ENCODE measurements around the gene MTCH2. TPM values are rescaled to one million over a fixed set of nuclear protein-coding genes. Genes with fewer than 3 reads are reported as not detected.
A peak's percentile ranks its signal among the peaks of the same experiment; 100 is the strongest.

Gene MTCH2
- total and polyA plus RNA-seq, 2 experiments from 2014 or later, result 72.6 to 271 TPM

DNA sequence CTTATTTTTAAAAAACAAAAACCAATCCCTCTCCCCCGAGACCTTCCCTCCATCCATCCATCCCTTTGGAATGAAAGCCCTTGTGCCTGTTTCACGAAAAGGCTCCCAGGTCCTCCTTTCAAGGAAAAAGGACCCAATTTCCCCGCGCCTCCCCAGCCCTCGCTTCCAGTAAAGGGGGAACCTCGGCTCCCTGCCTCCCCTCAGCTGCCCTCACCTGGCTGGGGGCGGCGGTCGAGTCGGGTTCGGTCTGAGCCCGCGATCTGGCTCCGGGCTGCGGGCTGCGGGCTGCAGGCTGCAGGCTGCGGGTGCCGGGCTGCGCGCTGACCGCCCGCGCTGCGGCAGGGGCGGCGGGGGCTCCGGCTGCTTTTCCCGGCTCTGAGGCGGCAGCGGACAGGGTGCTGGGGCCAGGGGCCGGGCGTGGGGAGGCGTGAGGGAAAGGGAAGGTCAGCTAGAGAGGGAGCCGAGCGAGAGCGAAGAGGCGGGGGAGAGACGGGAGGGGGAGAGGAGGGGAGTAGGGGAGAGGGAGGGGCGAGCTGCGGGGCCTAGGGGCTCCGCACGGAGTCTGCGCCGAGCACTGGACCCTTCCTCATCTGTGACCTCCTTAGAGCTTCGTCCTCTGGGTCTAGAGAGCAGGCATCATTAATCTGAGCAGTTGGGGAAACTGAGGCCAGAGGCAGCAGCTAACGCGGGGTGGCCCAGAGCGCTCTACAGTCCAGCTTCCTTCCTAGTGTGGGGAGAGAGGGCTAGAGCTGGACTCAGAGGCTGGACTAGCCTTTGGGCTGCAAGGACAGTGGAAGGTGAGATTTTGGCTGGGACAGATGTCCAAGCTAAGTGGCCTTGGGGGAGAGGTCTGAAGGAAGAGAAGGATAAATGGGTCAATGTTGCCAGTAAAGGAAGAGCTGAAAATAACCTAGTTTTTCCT, 48.2 kb downstream of the MTCH2 start, which contains the start of gene C1QTNF4:
Gene C1QTNF4 (minus strand): TSS at position 478 of the 922 bp plus-strand sequence. CDS start 3,601 bp downstream, outside the sequence.
- H3K27ac ChIP-seq, result no peak within 1 kb of the TSS
- no peaks in the 10 kb centered on the region for H3K27me3 ChIP-seq
- H3K4me1 ChIP-seq (ENCODE audit: low read depth), result peaks cover 15% of the 10 kb centered on the region
- H3K36me3 ChIP-seq, result no peaks in the 10 kb centered on the region
- TF ChIP-seq, protein P1, sequence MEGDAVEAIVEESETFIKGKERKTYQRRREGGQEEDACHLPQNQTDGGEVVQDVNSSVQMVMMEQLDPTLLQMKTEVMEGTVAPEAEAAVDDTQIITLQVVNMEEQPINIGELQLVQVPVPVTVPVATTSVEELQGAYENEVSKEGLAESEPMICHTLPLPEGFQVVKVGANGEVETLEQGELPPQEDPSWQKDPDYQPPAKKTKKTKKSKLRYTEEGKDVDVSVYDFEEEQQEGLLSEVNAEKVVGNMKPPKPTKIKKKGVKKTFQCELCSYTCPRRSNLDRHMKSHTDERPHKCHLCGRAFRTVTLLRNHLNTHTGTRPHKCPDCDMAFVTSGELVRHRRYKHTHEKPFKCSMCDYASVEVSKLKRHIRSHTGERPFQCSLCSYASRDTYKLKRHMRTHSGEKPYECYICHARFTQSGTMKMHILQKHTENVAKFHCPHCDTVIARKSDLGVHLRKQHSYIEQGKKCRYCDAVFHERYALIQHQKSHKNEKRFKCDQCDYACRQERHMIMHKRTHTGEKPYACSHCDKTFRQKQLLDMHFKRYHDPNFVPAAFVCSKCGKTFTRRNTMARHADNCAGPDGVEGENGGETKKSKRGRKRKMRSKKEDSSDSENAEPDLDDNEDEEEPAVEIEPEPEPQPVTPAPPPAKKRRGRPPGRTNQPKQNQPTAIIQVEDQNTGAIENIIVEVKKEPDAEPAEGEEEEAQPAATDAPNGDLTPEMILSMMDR (IDR thresholded peaks at IDR 0.05; ENCODE audit: low read depth, low read length), result no peak
- peak in 1 of 2 donors; percentile 78 for DNase-seq (ENCODE audit: low read depth in 1 of 2, low spot score in 1 of 2)
- H3K4me3 ChIP-seq, result peak within 1 kb of the TSS; percentile 55
- H3K9me3 ChIP-seq (ENCODE audit: low read depth), result no peaks in the 10 kb centered on the region

DNA sequence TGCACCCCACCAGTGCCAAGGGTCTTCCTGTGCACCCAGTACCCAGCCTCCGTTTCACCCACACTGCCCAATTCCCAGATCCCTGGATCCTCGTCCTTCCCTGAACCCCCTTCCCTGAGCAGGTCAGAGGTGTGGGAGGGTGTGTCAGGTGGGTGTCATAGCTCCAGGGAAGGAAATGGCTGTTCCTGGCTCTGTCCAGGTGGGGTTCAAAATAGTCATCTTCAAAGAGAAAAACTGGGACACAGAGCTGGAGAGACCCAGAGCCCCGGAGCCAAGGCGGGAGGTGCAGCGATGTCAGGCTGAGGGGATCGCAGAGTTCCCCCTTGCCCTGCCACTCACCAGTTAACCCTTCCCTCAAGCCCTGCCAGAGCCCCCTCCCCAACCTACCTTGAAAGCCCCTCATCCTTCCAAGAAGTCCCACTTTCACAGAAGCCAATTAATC, 48.8 kb downstream of the MTCH2 start:
- DNase-seq (ENCODE audit: low read depth in 1 of 2, low spot score in 1 of 2), result no peak
- H3K4me3 ChIP-seq, result peak overlapping the region; percentile 55
- H3K27ac ChIP-seq, result no peak overlapping the region
- H3K27me3 ChIP-seq, result no peaks in the 10 kb centered on the region
- peaks cover 15% of the 10 kb centered on the region for H3K4me1 ChIP-seq (ENCODE audit: low read depth)
- H3K36me3 ChIP-seq, result no peaks in the 10 kb centered on the region
- TF ChIP-seq, protein P1 (IDR thresholded peaks at IDR 0.05; ENCODE audit: low read depth, low read length), result no peak
- H3K9me3 ChIP-seq (ENCODE audit: low read depth), result no peaks in the 10 kb centered on the region

DNA sequence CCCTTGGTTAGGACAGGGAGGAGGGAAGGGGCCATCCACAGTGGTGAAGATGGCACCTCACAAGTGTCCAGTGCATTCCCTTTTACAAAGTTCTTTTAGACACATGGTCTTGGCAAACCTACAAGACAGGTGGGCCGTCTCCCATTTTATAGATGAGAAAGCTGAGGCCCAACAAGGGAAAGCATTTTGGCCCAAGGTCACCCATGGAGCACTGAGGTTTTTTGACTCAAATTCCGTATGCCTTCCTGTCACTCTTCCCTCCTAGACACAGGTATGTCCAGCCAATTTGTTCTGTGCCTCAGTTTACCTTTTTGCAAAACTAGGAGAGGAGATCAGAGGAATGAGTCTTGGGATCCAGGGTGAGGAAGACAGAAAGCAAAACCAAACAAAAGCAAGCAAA, 49.4 kb downstream of the MTCH2 start:
- no peaks in the 10 kb centered on the region for H3K36me3 ChIP-seq
- no peaks in the 10 kb centered on the region for H3K9me3 ChIP-seq (ENCODE audit: low read depth)
- H3K4me1 ChIP-seq (ENCODE audit: low read depth), result peaks cover 15% of the 10 kb centered on the region
- H3K4me3 ChIP-seq, result peak overlapping the region; percentile 55
- DNase-seq (ENCODE audit: low read depth in 1 of 2, low spot score in 1 of 2), result no peak
- TF ChIP-seq, protein P1 (IDR thresholded peaks at IDR 0.05; ENCODE audit: low read depth, low read length), result no peak
- H3K27me3 ChIP-seq, result no peaks in the 10 kb centered on the region
- no peak overlapping the region for H3K27ac ChIP-seq

DNA sequence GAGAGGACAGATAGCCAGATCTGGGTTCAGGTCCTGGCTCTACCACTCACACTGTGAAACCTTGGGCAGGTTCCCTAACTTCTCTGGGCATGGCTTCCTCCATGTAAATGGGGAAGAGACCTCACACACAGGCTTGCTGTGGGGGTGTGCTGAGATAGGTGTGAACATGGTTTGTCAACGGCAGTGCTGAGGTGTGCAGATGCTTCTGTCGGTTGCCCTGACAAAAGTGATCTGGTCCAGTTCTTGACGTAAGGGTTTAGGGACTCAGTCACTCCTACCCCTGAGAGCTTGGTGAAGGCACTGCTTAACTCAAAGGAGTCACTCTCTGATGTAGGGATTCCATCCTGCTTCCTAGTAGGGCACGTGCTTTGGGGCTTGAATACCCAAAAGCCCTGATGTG, 50.1 kb downstream of the MTCH2 start:
- H3K27me3 ChIP-seq, result no peaks in the 10 kb centered on the region
- H3K36me3 ChIP-seq, result no peaks in the 10 kb centered on the region
- peaks cover 15% of the 10 kb centered on the region for H3K4me1 ChIP-seq (ENCODE audit: low read depth)
- no peaks in the 10 kb centered on the region for H3K9me3 ChIP-seq (ENCODE audit: low read depth)
- TF ChIP-seq, protein P1 (IDR thresholded peaks at IDR 0.05; ENCODE audit: low read depth, low read length), result no peak
- no peak overlapping the region for H3K4me3 ChIP-seq
- no peak for DNase-seq (ENCODE audit: low read depth in 1 of 2, low spot score in 1 of 2)
- H3K27ac ChIP-seq, result no peak overlapping the region

DNA sequence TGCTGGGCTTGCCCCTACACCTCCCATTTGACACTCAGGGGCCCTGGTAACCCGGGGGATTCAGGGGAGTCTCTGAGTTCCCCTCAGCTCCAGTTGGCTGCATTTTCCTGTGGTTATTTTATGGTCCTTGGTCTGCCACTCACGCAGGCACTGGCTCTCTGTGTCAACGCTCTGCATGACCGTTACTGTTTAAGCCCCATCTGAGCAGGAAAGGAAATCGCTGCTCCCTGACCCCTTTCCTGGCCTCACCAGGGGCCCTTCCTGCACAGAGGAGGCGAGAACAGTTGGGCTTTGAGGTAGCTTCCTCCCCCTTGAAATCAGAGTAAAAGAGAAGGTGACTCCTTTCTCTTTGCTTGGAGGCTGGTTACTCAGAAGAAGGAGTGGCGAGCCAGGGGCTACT, 50.6 kb downstream of the MTCH2 start:
- no peak for DNase-seq (ENCODE audit: low read depth in 1 of 2, low spot score in 1 of 2)
- Histone ChIP-seq H3K36me3 (no peaks in the 10 kb centered on the region), H3K27ac (peak overlapping the region; percentile 34), H3K4me3 (no peak overlapping the region), H3K4me1 (ENCODE audit: low read depth) (peaks cover 15% of the 10 kb centered on the region), H3K27me3 (no peaks in the 10 kb centered on the region), H3K9me3 (ENCODE audit: low read depth) (no peaks in the 10 kb centered on the region)
- TF ChIP-seq, protein P1 (IDR thresholded peaks at IDR 0.05; ENCODE audit: low read depth, low read length), result no peak

All from cardiac muscle cell (in vitro differentiated cells and primary cell).